ENCODE data around the gene FILIP1L.

The FILIP1L gene

GRCh38 chr3:99911433-99911832 is 202.9 kb downstream of the FILIP1L start:
- no peak for DNase-seq

GRCh38 chr3:99910752-99911290 is 203.5 kb downstream of the FILIP1L start:
- DNase-seq = no peak

- no peak for DNase-seq
These were observed 204.4 kb downstream of the FILIP1L start for GRCh38 chr3:99909714-99910495.

- DNase-seq = no peak
These were observed 206.2 kb downstream of the FILIP1L start for GRCh38 chr3:99907959-99908544.

GRCh38 chr3:99903869-99904268 is 210.4 kb downstream of the FILIP1L start:
- no peak for DNase-seq

GRCh38 chr3:99902091-99902490 is 212.2 kb downstream of the FILIP1L start:
- DNase-seq = no peak

GRCh38 chr3:99901200-99901926 is 212.9 kb downstream of the FILIP1L start:
- DNase-seq = no peak

- no peak for DNase-seq
These were observed 214.1 kb downstream of the FILIP1L start for GRCh38 chr3:99900248-99900647.

GRCh38 chr3:99899603-99900002 is 214.7 kb downstream of the FILIP1L start:
- DNase-seq = no peak

GRCh38 chr3:99896482-99896881 is 217.8 kb downstream of the FILIP1L start:
- no peak for DNase-seq

GRCh38 chr3:99895703-99896441 is 218.4 kb downstream of the FILIP1L start:
- peak; percentile 18 for DNase-seq

GRCh38 chr3:99895131-99895696 is 219.1 kb downstream of the FILIP1L start:
- DNase-seq = peak; percentile 40

- no peak for DNase-seq
These were observed 222.0 kb downstream of the FILIP1L start for GRCh38 chr3:99892332-99892731.

GRCh38 chr3:99891610-99892285 is 222.6 kb downstream of the FILIP1L start:
- no peak for DNase-seq

- DNase-seq = no peak
These were observed 228.4 kb downstream of the FILIP1L start for GRCh38 chr3:99885851-99886250.

GRCh38 chr3:99885085-99885484 is 229.2 kb downstream of the FILIP1L start:
- no peak for DNase-seq

- no peak for DNase-seq
These were observed 229.8 kb downstream of the FILIP1L start for GRCh38 chr3:99884484-99884883.

- no peak for DNase-seq
These were observed 230.6 kb downstream of the FILIP1L start for GRCh38 chr3:99883693-99884092.

GRCh38 chr3:99883138-99883461 is 231.2 kb downstream of the FILIP1L start:
- DNase-seq = no peak

GRCh38 chr3:99882436-99883137 is 231.7 kb downstream of the FILIP1L start:
- no peak for DNase-seq

- no peak for DNase-seq
These were observed 233.2 kb downstream of the FILIP1L start for GRCh38 chr3:99881121-99881524.
